NB4 (cell line): ENCODE data around the gene BANP.
"Not testable (repeated sequence)": the region's sequence is repeated elsewhere in the genome, so short reads cannot be mapped to it uniquely, and the experiment has no call there.

Source experiments
- DNase-seq: peaks from one replicate; pipeline ENCODE4 v3.0.0; 2010; ENCODE audit warnings: low read depth
- H3K4me3 ChIP-seq: one replicate; pipeline ENCODE4 v1.5.1; 2011; ENCODE audit warnings: mild to moderate bottlenecking, low read depth, low read length, moderate library complexity
- CTCF ChIP-seq: IDR thresholded peaks from one replicate; pipeline ENCODE4 v1.5.1; 2012; ENCODE audit warnings: low read depth, low read length
- MAX ChIP-seq: IDR thresholded peaks from 2 replicates; pipeline ENCODE4 v1.6.1; 2011; ENCODE audit warnings: low read depth, low read length
- MYC ChIP-seq: IDR thresholded peaks from 2 replicates; pipeline ENCODE4 v1.6.1; 2011; ENCODE audit warnings: low read depth, low read length
- POLR2A ChIP-seq: IDR thresholded peaks from 2 replicates; pipeline ENCODE4 v1.6.1; 2011; ENCODE audit warnings: mild to moderate bottlenecking; ENCODE audit not compliant: insufficient read length; ENCODE audit errors: extremely low read depth

The BANP gene

GRCh38 chr16:88047462-88047861 is 96.2 kb downstream of the BANP start:
- DNase-seq = no peak
- H3K4me3 ChIP-seq = no peak overlapping the region
- TF ChIP-seq MAX = no peak
- no peak for TF ChIP-seq POLR2A
- TF ChIP-seq CTCF = no peak
- no peak for TF ChIP-seq MYC

DNA sequence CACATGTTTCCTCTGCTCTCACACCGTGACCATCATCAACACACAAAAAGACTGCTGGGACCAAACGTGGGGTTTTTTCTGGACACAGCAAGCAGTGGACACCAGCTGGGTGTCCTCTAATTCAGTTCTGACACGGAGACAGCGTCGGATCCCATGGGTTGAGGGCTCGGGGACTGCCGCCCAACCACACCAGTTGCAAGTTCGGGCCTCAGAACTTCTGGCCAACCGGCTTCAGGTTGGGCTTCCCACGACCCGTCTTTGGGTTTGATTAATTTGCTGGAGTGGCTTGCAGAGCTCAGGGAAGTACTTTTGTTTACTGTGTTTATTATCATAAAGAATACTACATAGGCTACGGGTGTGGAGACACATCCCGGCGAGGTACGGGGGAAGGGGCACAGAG is 97.8 kb downstream of the BANP start:
- no peak overlapping the region for H3K4me3 ChIP-seq
- TF ChIP-seq POLR2A (no peak), MAX (no peak), MYC (no peak), CTCF (no peak)
- no peak for DNase-seq

DNA sequence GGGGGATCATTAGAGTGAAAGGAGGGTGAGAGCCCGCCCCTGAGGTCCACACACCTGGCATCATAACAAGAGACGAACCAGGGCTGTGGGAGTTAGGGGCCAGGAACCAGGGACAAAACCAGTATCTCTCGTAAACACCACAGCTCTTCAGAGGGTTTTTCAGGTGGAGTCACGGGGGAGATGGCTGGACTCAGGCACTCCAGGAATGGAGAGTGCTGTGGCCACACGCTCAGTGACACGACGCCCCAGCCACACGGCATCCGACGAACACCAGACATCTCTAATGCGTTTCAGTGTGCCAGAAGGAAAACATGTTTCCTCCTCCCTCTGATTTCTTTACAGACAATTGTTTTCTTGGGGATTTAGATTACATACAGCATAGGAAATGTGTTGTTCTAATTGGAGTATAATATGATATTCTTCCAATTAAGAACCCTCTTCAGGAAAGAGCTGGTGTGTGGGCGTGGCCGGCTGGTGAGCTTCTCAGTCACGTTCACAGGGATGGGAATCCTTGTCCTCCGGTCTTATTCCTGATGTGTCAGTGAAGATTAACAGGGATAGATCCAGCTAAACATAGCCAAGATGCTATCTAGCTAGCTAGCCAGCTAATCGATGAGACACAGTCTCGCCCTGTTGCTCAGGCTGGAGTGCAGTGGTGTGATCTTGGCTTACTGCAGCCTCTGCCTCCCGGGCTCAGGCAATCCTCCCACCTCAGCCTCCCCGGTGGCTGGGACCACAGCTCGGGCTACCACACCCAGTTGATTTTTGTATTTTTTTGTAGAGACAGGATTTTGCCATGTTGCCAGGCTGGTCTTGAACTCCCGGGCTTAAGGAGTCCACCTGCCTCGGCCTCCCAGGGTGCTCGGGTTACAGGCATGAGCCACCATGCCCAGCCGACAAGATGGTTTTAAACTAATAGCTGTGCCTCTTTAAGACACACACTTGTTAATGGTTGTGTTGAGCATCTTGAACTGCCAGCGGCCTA is 98.6 kb downstream of the BANP start:
- no peak for TF ChIP-seq CTCF
- no peak for TF ChIP-seq MYC
- no peak for TF ChIP-seq MAX
- no peak for TF ChIP-seq POLR2A
- no peak for DNase-seq
- no peak overlapping the region for H3K4me3 ChIP-seq

- no peak for TF ChIP-seq CTCF
- TF ChIP-seq MAX = no peak
- TF ChIP-seq POLR2A = no peak
- TF ChIP-seq MYC = no peak
- no peak for DNase-seq
- no peak overlapping the region for H3K4me3 ChIP-seq
Measured at GRCh38 chr16:88050952-88051660, 99.9 kb downstream of the BANP start.

DNA sequence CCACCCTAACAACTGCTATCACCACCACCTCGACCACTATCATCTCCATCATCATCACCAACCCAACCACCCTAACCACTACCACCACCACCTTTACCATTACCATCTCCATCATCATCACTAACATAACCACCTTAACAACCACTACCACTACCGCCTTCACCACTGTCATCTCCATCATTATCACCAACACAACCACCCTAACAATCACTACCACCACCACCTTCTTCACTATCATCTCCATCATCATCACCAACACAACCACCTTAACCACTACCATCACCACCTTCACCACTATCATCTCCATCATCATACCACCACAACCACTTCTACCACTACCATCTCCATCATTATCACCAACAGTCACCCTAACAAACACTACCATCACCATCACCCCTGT is 101.4 kb downstream of the BANP start:
- TF ChIP-seq MYC (no peak), CTCF (no peak), MAX (no peak), POLR2A (no peak)
- DNase-seq = no peak

GRCh38 chr16:88053479-88053878 is 102.2 kb downstream of the BANP start:
- not testable (repeated sequence) for H3K4me3 ChIP-seq, DNase-seq

More for the DNA sequence above, 101.4 kb downstream of the BANP start:
- H3K4me3 ChIP-seq = no peak overlapping the region
